ENCODE measurements around the gene SCRN2.

Gene SCRN2

GRCh38 chr17:47872651-47873161 is 31.6 kb upstream of the SCRN2 start:
- no peak for DNase-seq

- DNase-seq: no peak
Measured at GRCh38 chr17:47872019-47872650, 31.1 kb upstream of the SCRN2 start.

DNA sequence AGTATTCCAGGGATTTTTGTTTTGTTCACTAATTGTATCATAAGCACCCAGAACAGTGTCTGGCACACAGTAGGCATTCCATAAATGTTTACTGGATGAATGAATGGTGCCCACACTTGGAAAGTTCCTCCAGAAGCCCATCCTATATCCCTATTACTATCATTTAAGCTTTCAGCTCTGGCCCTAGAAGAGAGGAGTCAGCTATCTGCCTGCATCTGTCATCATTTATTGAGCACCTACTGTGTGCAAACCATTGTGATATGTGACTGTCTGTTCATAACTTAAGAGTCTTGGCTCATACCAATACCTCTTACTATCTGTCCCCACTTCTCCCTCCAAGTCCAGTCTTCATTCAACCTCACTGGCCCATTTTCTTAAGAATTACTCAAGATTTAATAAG is 30.0 kb upstream of the SCRN2 start:
- no peak for DNase-seq

DNA sequence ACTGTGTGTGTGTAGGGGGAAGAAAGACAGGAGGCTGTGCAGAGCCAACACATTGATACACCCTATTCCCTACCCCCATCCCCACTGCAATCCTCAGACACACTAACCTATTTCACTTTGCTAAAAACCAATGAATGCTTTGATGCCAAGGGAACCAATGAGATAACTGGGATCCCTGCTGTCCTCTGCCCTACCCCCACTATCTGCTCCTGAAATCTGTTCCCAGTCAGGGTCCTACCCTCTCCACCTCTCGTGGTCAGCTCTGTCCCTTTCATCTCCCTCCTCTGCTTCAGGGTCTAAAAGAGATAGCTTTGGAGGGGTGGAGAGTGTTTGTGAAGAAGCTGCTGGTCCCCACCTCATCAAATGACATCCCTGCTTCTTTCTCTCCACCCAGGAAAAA is 29.0 kb upstream of the SCRN2 start:
- DNase-seq: no peak

DNA sequence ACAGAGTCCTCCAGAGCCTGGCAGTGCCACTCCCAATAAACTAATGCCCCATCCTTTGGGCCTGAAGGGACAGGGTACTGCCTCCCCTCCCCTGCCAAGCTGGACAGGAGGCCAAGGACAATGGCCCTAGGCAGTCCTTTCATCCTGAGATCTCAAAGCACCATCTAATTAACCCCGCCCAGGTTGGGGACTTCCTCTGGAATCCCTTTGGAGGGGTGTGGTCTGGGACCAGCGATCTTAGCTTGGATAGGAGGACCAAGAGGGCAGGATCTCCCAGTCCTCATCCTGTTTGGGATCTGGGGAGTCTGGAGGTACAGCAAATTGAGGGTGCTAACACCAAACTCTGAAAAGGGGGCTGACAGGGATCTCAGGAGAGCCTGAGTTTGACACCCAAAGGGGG is 28.0 kb upstream of the SCRN2 start:
- no peak for DNase-seq

GRCh38 chr17:47867813-47868533 is 26.9 kb upstream of the SCRN2 start:
- no peak for DNase-seq

- DNase-seq: no peak
Measured at GRCh38 chr17:47866941-47867340, 25.9 kb upstream of the SCRN2 start.

DNA sequence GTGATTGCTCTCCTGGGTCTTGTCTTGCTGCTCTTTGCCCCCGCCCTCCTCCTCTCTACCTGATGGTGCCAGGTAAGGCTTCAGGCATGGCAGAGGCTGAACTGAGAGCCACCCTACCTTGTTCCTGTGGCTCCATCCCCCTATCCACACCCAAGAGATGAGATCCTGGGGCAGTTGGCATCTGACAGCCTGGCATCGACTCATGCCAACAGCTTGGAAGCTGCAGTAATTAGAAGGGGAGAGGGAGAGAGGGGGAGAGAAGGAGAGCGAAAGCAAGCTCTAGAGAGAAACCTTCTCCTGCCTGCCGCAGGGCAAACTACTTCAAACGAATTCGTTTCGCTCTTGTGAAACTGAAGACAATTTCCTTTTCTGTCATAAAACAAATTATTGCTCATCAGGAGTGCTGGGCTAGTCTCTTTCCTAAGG is 23.7 kb upstream of the SCRN2 start:
- no peak for DNase-seq

DNA sequence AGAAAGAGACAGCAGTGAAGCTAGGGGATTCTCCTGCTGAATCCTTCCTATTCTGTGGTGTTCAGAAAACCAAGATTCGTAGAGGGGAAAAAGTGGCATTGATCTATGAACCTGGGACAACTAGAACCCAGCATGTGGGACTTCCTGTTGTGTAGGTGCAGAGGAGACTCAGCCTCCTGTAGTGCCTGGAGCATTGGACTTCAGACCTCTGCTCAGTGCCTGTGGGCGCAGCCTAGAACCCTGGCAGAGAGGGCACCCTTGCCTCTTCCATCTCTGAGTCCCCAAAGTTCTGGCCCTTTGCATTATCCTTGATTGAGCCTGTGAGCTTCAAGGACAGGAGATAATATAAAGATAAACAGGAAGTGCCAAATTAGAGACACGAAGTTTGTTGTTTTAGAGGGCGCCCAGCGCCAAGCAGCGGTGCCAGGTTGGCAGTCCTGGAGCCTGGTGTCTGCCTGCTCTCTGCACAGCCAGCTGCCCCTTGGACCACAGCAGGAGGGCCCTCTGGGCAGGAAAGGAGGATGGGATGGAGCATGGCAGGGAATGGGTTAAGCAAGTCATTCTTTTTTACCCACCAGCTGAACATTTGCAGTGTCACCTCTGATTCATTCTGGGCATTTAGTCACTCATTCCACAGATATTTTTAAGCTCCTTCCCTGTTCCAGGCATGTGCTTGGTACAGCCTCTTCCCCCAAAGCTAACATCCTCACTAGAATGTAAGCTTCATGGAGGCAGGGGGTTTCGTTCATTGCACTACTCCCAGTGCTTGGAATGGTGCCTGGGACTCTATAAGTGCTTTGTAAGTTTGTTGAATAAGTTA is 21.8 kb upstream of the SCRN2 start:
- no peak for DNase-seq

- no peak for DNase-seq
Measured at GRCh38 chr17:47860386-47860785, 19.3 kb upstream of the SCRN2 start.

- DNase-seq: no peak
Measured at GRCh38 chr17:47857551-47858455, 16.7 kb upstream of the SCRN2 start.

GRCh38 chr17:47856830-47857229 is 15.8 kb upstream of the SCRN2 start:
- DNase-seq: no peak

- no peak for DNase-seq
Measured at GRCh38 chr17:47855737-47856136, 14.7 kb upstream of the SCRN2 start.

DNA sequence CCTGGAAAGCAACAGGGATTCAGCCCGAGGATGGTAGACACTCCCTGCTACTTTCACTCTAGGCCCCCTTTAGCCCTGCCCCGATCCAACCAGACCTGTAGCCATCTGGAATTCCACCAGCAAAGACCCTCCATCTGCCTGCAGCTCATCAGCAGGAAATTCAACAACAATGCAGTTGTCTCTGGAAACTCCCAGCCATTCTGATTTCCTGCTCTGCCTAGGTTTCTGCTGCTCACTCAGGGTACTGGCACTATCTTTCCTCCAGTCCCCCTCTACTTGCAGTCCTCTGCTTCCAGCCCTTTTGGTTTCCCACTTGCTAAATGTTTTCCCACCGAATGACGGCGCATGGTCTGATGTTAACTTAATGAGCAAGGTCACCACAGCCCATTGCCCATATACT is 12.5 kb upstream of the SCRN2 start:
- DNase-seq: no peak

DNA sequence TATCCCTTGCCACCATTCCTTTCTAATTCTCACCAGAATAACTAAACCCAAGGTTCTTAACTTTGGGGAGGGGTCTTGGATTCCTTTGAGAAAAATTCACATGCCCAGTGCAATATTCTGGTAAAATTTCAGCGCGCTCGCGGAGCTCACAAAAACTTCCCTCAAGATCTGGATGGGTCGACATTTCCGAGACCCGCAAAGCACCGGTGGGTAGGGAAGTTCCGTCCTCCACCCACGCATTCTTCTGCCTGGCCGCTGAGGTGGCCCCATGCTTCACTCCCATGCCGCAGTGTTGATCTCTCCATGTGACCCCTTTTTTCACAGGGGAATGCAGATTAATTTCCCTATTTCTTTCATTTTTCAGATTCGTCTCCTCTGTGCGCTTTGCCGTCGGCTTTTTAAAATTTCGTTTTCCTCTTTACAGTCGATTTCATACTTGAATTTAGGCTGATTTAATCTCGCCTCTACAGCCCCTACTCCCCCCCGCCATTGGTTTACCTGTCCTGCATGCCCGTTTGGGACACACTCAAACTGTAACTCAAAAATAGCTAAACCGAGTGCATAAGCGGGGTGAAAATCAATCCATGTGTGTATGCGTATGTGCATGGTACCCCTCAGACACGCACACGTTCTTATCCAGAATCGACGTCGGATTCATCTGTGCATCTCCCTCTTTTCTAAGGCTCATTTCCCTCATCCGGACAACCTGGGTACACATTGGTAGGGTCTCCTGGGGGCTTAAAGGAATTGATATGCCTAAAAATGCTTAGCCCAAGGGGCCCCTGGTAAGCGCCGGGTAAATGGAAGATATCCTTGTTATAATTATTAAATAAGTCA is 11.3 kb upstream of the SCRN2 start:
- DNase-seq: peak; percentile 58

- DNase-seq: no peak
Measured at GRCh38 chr17:47851764-47852112, 10.7 kb upstream of the SCRN2 start.

- peak; percentile 78 for DNase-seq
Measured at GRCh38 chr17:47850692-47851573, 9.9 kb upstream of the SCRN2 start, which contains the start of gene SP6. TSS of gene SP6 (minus strand) at chr17:47851163. CDS start at chr17:47848429, 2,734 bp downstream.

- no peak for DNase-seq
Measured at GRCh38 chr17:47850373-47850691, 9.3 kb upstream of the SCRN2 start.

- DNase-seq: no peak
Measured at GRCh38 chr17:47848198-47848513, 7.1 kb upstream of the SCRN2 start.
